HepG2 (cell line): ENCODE results near the gene DLX5. TPM values are rescaled to one million over a fixed set of nuclear protein-coding genes. Genes with fewer than 3 reads are reported as not detected.

ENCODE experiments used
- HNF1B ChIP-seq: sonication (generic); formaldehyde crosslinking; IDR thresholded peaks from 2 replicates; pipeline ENCODE4 v1.5.1; 2020; ENCODE audit warnings: mild to moderate bottlenecking, moderate library complexity, missing genetic modification reagents
- KAT8 ChIP-seq: IDR thresholded peaks from 2 replicates; pipeline ENCODE4 v1.6.1; 2016; ENCODE audit warnings: missing genetic modification reagents, missing compliant biosample characterization
- MAFK ChIP-seq, 2 experiments: IDR thresholded peaks in 1 of 2; conservative IDR thresholded peaks in 1 of 2; 2 replicates each; pipeline ENCODE4 v1.6.1; 2011; ENCODE audit warnings: improper control_type of control experiment in 2 of 2, low read length in 2 of 2
- MTERF4 ChIP-seq: sonication (generic); formaldehyde crosslinking; IDR thresholded peaks from 2 replicates; pipeline ENCODE4 v1.8.0; 2023; ENCODE audit warnings: mild to moderate bottlenecking, missing genetic modification reagents
- POGZ ChIP-seq: sonication (generic); formaldehyde crosslinking; IDR thresholded peaks from 2 replicates; pipeline ENCODE4 v1.4.0; 2020; ENCODE audit warnings: mild to moderate bottlenecking, missing genetic modification reagents
- SIN3B ChIP-seq: fragments of 150-350 bp; IDR thresholded peaks from 2 replicates; pipeline ENCODE4 v1.6.1; 2014; ENCODE audit warnings: low read length
- ZFY ChIP-seq: sonication (generic); formaldehyde crosslinking; IDR thresholded peaks from 2 replicates; pipeline ENCODE4 v1.4.0; 2020; ENCODE audit warnings: missing genetic modification reagents
- ZHX2 ChIP-seq, 2 experiments: sonication (generic) in 1 of 2; formaldehyde crosslinking in 1 of 2; IDR thresholded peaks; 2 replicates each; pipeline versions ENCODE4 v1.6.1 to v1.9.0; 2014 to 2022; ENCODE audit warnings: antibody characterized with exemption in 1 of 2, borderline replicate concordance in 1 of 2, inconsistent platforms in 1 of 2, low read depth in 1 of 2, missing genetic modification reagents in 1 of 2
- ZNF484 ChIP-seq: sonication (generic); formaldehyde crosslinking; IDR thresholded peaks from 2 replicates; pipeline ENCODE4 v1.5.1; 2020; ENCODE audit warnings: mild to moderate bottlenecking, low read depth, missing genetic modification reagents, borderline replicate concordance
- ZNF501 ChIP-seq: sonication (generic); formaldehyde crosslinking; IDR thresholded peaks from 2 replicates; pipeline ENCODE4 v1.5.1; 2020; ENCODE audit warnings: mild to moderate bottlenecking, moderate library complexity, missing genetic modification reagents
- ZNF547 ChIP-seq: sonication (generic); formaldehyde crosslinking; IDR thresholded peaks from 2 replicates; pipeline ENCODE4 v1.5.1; 2020; ENCODE audit warnings: mild to moderate bottlenecking, missing genetic modification reagents
- ZNF644 ChIP-seq: IDR thresholded peaks from 2 replicates; pipeline ENCODE4 v1.6.1; 2016; ENCODE audit warnings: low read depth
- ZNF782 ChIP-seq: sonication (generic); formaldehyde crosslinking; IDR thresholded peaks from 2 replicates; pipeline ENCODE4 v1.4.0; 2020; ENCODE audit warnings: missing genetic modification reagents, mild to moderate bottlenecking, borderline replicate concordance
- ZNF841 ChIP-seq: sonication (generic); formaldehyde crosslinking; IDR thresholded peaks from 2 replicates; pipeline ENCODE4 v1.8.1; 2023; ENCODE audit warnings: missing genetic modification reagents, borderline replicate concordance
- polyA plus RNA-seq, 8 experiments: library from polyadenylated mRNA; depleted of rRNA in 3 of 8; stranded (reverse) in 7 of 8; unstranded in 1 of 8; fragments of >200 nt; fragmentation: Illumina TruSeq in 4 of 8; extraction: Trizol in 4 of 8; gene quantifications; 2 replicates each; pipeline versions ENCODE4 v1.2.1 to v1.2.3, GENCODE V29; 2011 to 2016; ENCODE audit warnings: low read depth in 4 of 8, missing spikeins in 1 of 8, mixed read lengths in 1 of 8; ENCODE audit not compliant: insufficient read depth in 1 of 8
- total RNA-seq, 5 experiments: library from RNA; depleted of rRNA; stranded (reverse); fragments of >200 nt; fragmentation: Illumina TruSeq; extraction: Trizol; gene quantifications; 2 replicates each; pipeline ENCODE4 v1.2.3, GENCODE V29; 2016; ENCODE audit warnings: low read depth in 1 of 5
- TF ChIP-seq, protein P1 (sequence below): sonication (generic); formaldehyde crosslinking; IDR thresholded peaks from 2 replicates; pipeline ENCODE4 v1.5.0; 2020; ENCODE audit warnings: missing genetic modification reagents

Gene DLX5
- total and polyA plus RNA-seq, 2 of the 13 experiments (the other 11 are each of a cell fraction or from before 2014, with no cell fraction given), result not detected

- no peak for TF ChIP-seq HNF1B (CRISPR knock-in tag)
- no peak for TF ChIP-seq ZNF484
- TF ChIP-seq ZNF501, result peak; percentile 74
- no peak; the same call in 1 of the 2 replicates for TF ChIP-seq ZNF782 (CRISPR knock-in tag)
- no peak for TF ChIP-seq MTERF4 (CRISPR knock-in tag)
- peak; percentile 82; the same call in 1 of the 2 replicates for TF ChIP-seq ZHX2 (IDR thresholded peaks at IDR 0.05; ENCODE audit: low read depth)
- no peak for TF ChIP-seq ZHX2 (CRISPR knock-in tag; IDR thresholded peaks at IDR 0.05; ENCODE audit: borderline replicate concordance)
- 0 out of 2 replicates have a peak, but pooled peaks have one; percentile 41 for TF ChIP-seq ZNF644 (CRISPR knock-in tag)
- no peak for TF ChIP-seq ZNF841 (CRISPR knock-in tag)
- TF ChIP-seq, protein P1, sequence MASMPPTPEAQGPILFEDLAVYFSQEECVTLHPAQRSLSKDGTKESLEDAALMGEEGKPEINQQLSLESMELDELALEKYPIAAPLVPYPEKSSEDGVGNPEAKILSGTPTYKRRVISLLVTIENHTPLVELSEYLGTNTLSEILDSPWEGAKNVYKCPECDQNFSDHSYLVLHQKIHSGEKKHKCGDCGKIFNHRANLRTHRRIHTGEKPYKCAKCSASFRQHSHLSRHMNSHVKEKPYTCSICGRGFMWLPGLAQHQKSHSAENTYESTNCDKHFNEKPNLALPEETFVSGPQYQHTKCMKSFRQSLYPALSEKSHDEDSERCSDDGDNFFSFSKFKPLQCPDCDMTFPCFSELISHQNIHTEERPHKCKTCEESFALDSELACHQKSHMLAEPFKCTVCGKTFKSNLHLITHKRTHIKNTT, result no peak
- 0 out of 2 replicates have a peak, but pooled peaks have one; percentile 49 for TF ChIP-seq KAT8 (CRISPR knock-in tag)
- TF ChIP-seq MAFK (conservative IDR thresholded peaks at IDR 0.05 in 1 of 2, IDR thresholded peaks at IDR 0.05 in 1 of 2; ENCODE audit: low read length in 2 of 2), result no peak
- peak; percentile 91 for TF ChIP-seq POGZ
- TF ChIP-seq ZFY, result peak; percentile 59; the same call in 1 of the 2 replicates
- 0 out of 2 replicates have a peak, but pooled peaks have one; percentile 14 for TF ChIP-seq SIN3B
- peak; percentile 36; the same call in 1 of the 2 replicates for TF ChIP-seq ZNF547
These were observed 19.2 kb downstream of the DLX5 start, which contains the start of gene DLX6 (continued) for GRCh38 chr7:97005183-97006054.
